ENCODE results near the gene ERC2. TPM values are rescaled to one million over a fixed set of nuclear protein-coding genes. Genes with fewer than 3 reads are reported as not detected.

ERC2 gene
- total RNA-seq, 4 donors from 2014 or later = 5.3 to 8.8 (median 7.8) TPM

GRCh38 chr3:55605443-55606236 lies 862.6 kb downstream of the ERC2 start:
- no peaks in the 10 kb centered on the region for H3K27me3 ChIP-seq
- 89 to 90% methylated on average over 4 of the region's 4 CpGs for WGBS, 2 donors
- H3K4me1 ChIP-seq = no peaks in the 10 kb centered on the region
- H3K9me3 ChIP-seq = no peaks in the 10 kb centered on the region
- H3K4me3 ChIP-seq (replicated peaks in 1 of 3) = no peak overlapping the region
- no peak overlapping the region for H3K27ac ChIP-seq
- DNase-seq = no peak
- TF ChIP-seq POLR2A (IDR thresholded peaks at IDR 0.05) (no peak), CTCF (IDR thresholded peaks at IDR 0.05) (no peak)
- intact Hi-C loops (cut with DNase I) = no loop called here
- H3K36me3 ChIP-seq = no peaks in the 10 kb centered on the region

DNA sequence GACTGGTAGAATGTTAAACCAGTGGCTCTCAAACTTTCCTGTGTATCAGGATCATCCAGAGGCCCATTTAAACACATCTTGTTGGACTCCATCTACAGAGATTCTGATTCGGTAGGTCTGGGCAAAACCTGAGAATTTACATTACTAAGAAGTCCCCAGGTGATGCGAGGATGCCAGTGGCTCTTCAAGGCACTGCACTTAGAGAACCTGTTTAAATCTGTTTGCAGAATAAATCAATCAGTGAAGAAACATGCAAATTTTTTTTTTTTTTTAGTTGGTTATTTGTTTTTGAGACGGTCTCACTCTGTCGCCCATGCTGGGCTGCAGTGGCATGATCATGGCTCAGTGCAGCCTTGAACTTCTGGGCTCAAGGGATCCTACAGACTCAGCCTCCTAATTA lies 863.4 kb downstream of the ERC2 start:
- TF ChIP-seq CTCF (IDR thresholded peaks at IDR 0.05) (no peak), POLR2A (IDR thresholded peaks at IDR 0.05) (no peak)
- 99 to 100% methylated on average over 4 of the region's 4 CpGs for WGBS, 2 donors
- no peaks in the 10 kb centered on the region for H3K9me3 ChIP-seq
- no peak overlapping the region for H3K4me3 ChIP-seq (replicated peaks in 1 of 3)
- H3K27ac ChIP-seq = no peak overlapping the region
- H3K27me3 ChIP-seq = no peaks in the 10 kb centered on the region
- DNase-seq = no peak
- no peaks in the 10 kb centered on the region for H3K36me3 ChIP-seq
- H3K4me1 ChIP-seq = no peaks in the 10 kb centered on the region
- intact Hi-C loops (cut with DNase I) = no loop called here

- no peak for TF ChIP-seq CTCF (IDR thresholded peaks at IDR 0.05)
- TF ChIP-seq POLR2A (IDR thresholded peaks at IDR 0.05) = no peak
- intact Hi-C loops (cut with DNase I) = no loop called here
- 77 to 81% methylated on average over 2 of the region's 2 CpGs for WGBS, 2 donors
These were observed 863.9 kb downstream of the ERC2 start for GRCh38 chr3:55604402-55604801.

DNA sequence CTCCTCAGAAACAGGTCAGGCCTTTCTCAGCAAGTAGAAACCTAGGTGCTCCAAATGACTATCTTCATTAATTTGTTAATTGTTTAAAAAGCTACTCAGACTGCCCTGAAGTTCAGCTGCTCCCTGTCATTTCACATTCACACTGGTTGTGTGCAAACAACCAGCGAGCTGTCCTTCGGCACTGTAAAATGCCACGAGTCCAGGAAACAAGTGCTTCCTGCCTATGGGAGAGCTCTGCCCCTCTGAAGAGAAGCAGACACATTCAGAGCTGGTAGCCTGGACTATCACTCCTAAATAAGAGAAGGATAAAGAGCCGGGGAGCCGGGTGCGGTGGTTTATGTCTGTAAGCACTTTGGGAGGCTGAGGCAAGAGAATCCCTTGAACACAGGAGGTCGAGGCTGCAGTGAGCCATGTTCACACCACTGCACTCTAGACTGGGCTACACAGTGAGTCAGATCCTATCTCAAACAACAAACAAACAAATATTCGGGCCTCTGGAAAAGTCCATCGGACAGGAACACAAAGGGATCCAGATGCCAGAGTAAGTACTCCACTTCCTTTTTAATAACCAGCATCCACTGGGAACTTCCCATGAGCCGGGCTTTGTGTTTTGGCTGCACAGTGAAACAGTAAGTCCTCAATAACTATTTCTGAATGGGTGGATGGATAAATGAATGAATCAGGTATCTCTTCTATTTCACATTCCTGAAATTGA lies 866.7 kb downstream of the ERC2 start:
- intact Hi-C loops (cut with DNase I) = no loop called here
- no peaks in the 10 kb centered on the region for H3K4me1 ChIP-seq
- no peak overlapping the region for H3K4me3 ChIP-seq (replicated peaks in 1 of 3)
- TF ChIP-seq CTCF (IDR thresholded peaks at IDR 0.05) (no peak), POLR2A (IDR thresholded peaks at IDR 0.05) (no peak)
- 70 to 71% methylated on average over 10 of the region's 10 CpGs for WGBS, 2 donors
- DNase-seq = no peak
- no peak overlapping the region for H3K27ac ChIP-seq
- no peaks in the 10 kb centered on the region for H3K36me3 ChIP-seq
- H3K27me3 ChIP-seq = no peaks in the 10 kb centered on the region
- no peaks in the 10 kb centered on the region for H3K9me3 ChIP-seq

More at GRCh38 chr3:55604402-55604801, 863.9 kb downstream of the ERC2 start:
- H3K4me1 ChIP-seq = no peaks in the 10 kb centered on the region
- H3K4me3 ChIP-seq (replicated peaks in 1 of 3) = no peak overlapping the region
- H3K36me3 ChIP-seq = no peaks in the 10 kb centered on the region
- DNase-seq = no peak
- H3K27me3 ChIP-seq = no peaks in the 10 kb centered on the region
- H3K27ac ChIP-seq = no peak overlapping the region
- H3K9me3 ChIP-seq = no peaks in the 10 kb centered on the region

DNA sequence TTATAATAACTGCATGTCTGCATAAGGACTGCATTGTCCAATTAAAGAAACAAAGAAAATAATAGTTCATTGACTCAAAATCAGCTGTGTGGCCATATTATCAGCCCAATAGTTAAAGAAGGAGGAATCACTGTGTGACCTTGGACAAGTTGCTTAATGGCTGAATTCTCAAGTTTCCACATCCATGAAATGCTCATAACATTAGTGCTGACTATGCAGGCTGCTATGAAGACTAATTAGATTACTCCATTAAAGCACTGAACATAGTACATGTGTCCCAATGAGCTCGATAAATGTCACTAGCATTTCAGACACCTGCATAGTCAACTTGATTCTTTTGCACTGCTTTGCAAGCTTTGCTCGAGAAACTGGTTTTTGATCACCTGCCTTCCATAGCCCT lies 870.0 kb downstream of the ERC2 start:
- intact Hi-C loops (cut with DNase I) = no loop called here
- Histone ChIP-seq H3K27ac (no peak overlapping the region), H3K27me3 (no peaks in the 10 kb centered on the region), H3K4me1 (no peaks in the 10 kb centered on the region), H3K4me3 (replicated peaks in 1 of 3) (no peak overlapping the region), H3K9me3 (no peaks in the 10 kb centered on the region), H3K36me3 (no peaks in the 10 kb centered on the region)
- WGBS, 2 donors = 97 to 98% methylated on average over 2 of the region's 2 CpGs
- no peak for TF ChIP-seq POLR2A (IDR thresholded peaks at IDR 0.05)
- TF ChIP-seq CTCF (IDR thresholded peaks at IDR 0.05) = no peak
- DNase-seq = no peak
